Memory B cell (primary cell): Measurements from ENCODE around the gene MCTP2.

Source experiments
- ATAC-seq: fragments of 150-1000 bp; cut with Tn5 transposase; 2 replicates; pipeline ENCODE4 v1.10.0; 2021; ENCODE audit warnings: low read depth, mild to moderate bottlenecking, moderate library complexity
- DNase-seq, 2 donors: peaks; one replicate each; pipeline ENCODE4 v3.0.0; 2022; ENCODE audit warnings: low spot score in 2 of 2
- H3K27ac Mint-ChIP-seq: one replicate; pipeline ENCODE4 v1.8.0; 2022; ENCODE audit warnings: mild to moderate bottlenecking, moderate library complexity, mixed read lengths
- H3K27me3 Mint-ChIP-seq: one replicate; pipeline ENCODE4 v1.8.0; 2022; ENCODE audit warnings: mixed read lengths
- H3K36me3 Mint-ChIP-seq: one replicate; pipeline ENCODE4 v1.8.0; 2022; ENCODE audit warnings: mild to moderate bottlenecking, mixed read lengths
- H3K4me1 Mint-ChIP-seq: one replicate; pipeline ENCODE4 v1.8.0; 2022; ENCODE audit warnings: mixed read lengths
- H3K4me3 Mint-ChIP-seq: one replicate; pipeline ENCODE4 v1.8.0; 2022; ENCODE audit warnings: mild to moderate bottlenecking, moderate library complexity, mixed read lengths
- H3K9me3 Mint-ChIP-seq: one replicate; pipeline ENCODE4 v1.8.0; 2022; ENCODE audit warnings: mixed read lengths

Gene MCTP2

GRCh38 chr15:94286583-94286982 is 55.2 kb downstream of the MCTP2 start:
- no peak for ATAC-seq
- peak overlapping the region; percentile 11 for H3K4me3 Mint-ChIP-seq
- H3K9me3 Mint-ChIP-seq: peaks cover 3% of the 10 kb centered on the region
- H3K27me3 Mint-ChIP-seq: no peaks in the 10 kb centered on the region
- H3K27ac Mint-ChIP-seq: peak overlapping the region; percentile 89
- peaks cover 37% of the 10 kb centered on the region for H3K4me1 Mint-ChIP-seq
- no peak for DNase-seq
- H3K36me3 Mint-ChIP-seq: peaks cover 11% of the 10 kb centered on the region

GRCh38 chr15:94287794-94288246 is 56.5 kb downstream of the MCTP2 start:
- no peaks in the 10 kb centered on the region for H3K9me3 Mint-ChIP-seq
- peak; percentile 99 for ATAC-seq
- peak overlapping the region; percentile 83 for H3K4me3 Mint-ChIP-seq
- H3K36me3 Mint-ChIP-seq: peaks cover 2% of the 10 kb centered on the region
- DNase-seq: peak; percentile 55 to 70
- peak overlapping the region; percentile 89 for H3K27ac Mint-ChIP-seq
- peaks cover 35% of the 10 kb centered on the region for H3K4me1 Mint-ChIP-seq
- no peaks in the 10 kb centered on the region for H3K27me3 Mint-ChIP-seq

- no peak for ATAC-seq
- no peaks in the 10 kb centered on the region for H3K27me3 Mint-ChIP-seq
- H3K36me3 Mint-ChIP-seq: peaks cover 2% of the 10 kb centered on the region
- no peak overlapping the region for H3K4me3 Mint-ChIP-seq
- peak overlapping the region; percentile 75 for H3K27ac Mint-ChIP-seq
- DNase-seq: no peak
- no peaks in the 10 kb centered on the region for H3K9me3 Mint-ChIP-seq
- H3K4me1 Mint-ChIP-seq: peaks cover 34% of the 10 kb centered on the region
Observed at GRCh38 chr15:94290730-94291129, 59.4 kb downstream of the MCTP2 start.

- Mint-ChIP-seq H3K27ac (no peak overlapping the region), H3K9me3 (no peaks in the 10 kb centered on the region)
Observed at GRCh38 chr15:94293411-94294402, 62.3 kb downstream of the MCTP2 start.

GRCh38 chr15:94294556-94294955 is 63.2 kb downstream of the MCTP2 start:
- Mint-ChIP-seq H3K27me3 (no peaks in the 10 kb centered on the region), H3K27ac (no peak overlapping the region), H3K4me3 (no peak overlapping the region), H3K4me1 (peaks cover 22% of the 10 kb centered on the region), H3K36me3 (peaks cover 2% of the 10 kb centered on the region), H3K9me3 (no peaks in the 10 kb centered on the region)
- ATAC-seq (no peak), DNase-seq (no peak)

More at GRCh38 chr15:94293411-94294402, 62.3 kb downstream of the MCTP2 start:
- no peak overlapping the region for H3K4me3 Mint-ChIP-seq
- ATAC-seq: no peak
- peaks cover 27% of the 10 kb centered on the region for H3K4me1 Mint-ChIP-seq
- peaks cover 2% of the 10 kb centered on the region for H3K36me3 Mint-ChIP-seq
- no peak for DNase-seq
- no peaks in the 10 kb centered on the region for H3K27me3 Mint-ChIP-seq

GRCh38 chr15:94295275-94295674 is 63.9 kb downstream of the MCTP2 start:
- ATAC-seq: no peak
- H3K9me3 Mint-ChIP-seq: no peaks in the 10 kb centered on the region
- no peak overlapping the region for H3K4me3 Mint-ChIP-seq
- H3K27ac Mint-ChIP-seq: no peak overlapping the region
- no peaks in the 10 kb centered on the region for H3K27me3 Mint-ChIP-seq
- no peak for DNase-seq
- H3K36me3 Mint-ChIP-seq: peaks cover 2% of the 10 kb centered on the region
- peaks cover 22% of the 10 kb centered on the region for H3K4me1 Mint-ChIP-seq

- DNase-seq: no peak
- Mint-ChIP-seq H3K9me3 (no peaks in the 10 kb centered on the region), H3K27ac (peak overlapping the region; percentile 90), H3K4me3 (no peak overlapping the region), H3K4me1 (peaks cover 16% of the 10 kb centered on the region), H3K27me3 (no peaks in the 10 kb centered on the region), H3K36me3 (peaks cover 6% of the 10 kb centered on the region)
- ATAC-seq: no peak
Observed at GRCh38 chr15:94296717-94297116, 65.4 kb downstream of the MCTP2 start.

GRCh38 chr15:94297558-94297957 is 66.2 kb downstream of the MCTP2 start:
- Mint-ChIP-seq H3K27me3 (no peaks in the 10 kb centered on the region), H3K9me3 (no peaks in the 10 kb centered on the region), H3K4me1 (peaks cover 19% of the 10 kb centered on the region), H3K4me3 (peak overlapping the region; percentile 37), H3K36me3 (peaks cover 14% of the 10 kb centered on the region), H3K27ac (peak overlapping the region; percentile 90)
- DNase-seq: no peak
- ATAC-seq: peak; percentile 91

GRCh38 chr15:94298364-94298763 is 67.0 kb downstream of the MCTP2 start:
- peaks cover 20% of the 10 kb centered on the region for H3K36me3 Mint-ChIP-seq
- H3K9me3 Mint-ChIP-seq: peaks cover 2% of the 10 kb centered on the region
- H3K27me3 Mint-ChIP-seq: no peaks in the 10 kb centered on the region
- ATAC-seq: no peak
- H3K4me3 Mint-ChIP-seq: no peak overlapping the region
- peaks cover 23% of the 10 kb centered on the region for H3K4me1 Mint-ChIP-seq
- H3K27ac Mint-ChIP-seq: peak overlapping the region; percentile 90
- DNase-seq: no peak

- peaks cover 32% of the 10 kb centered on the region for H3K36me3 Mint-ChIP-seq
- ATAC-seq (no peak), DNase-seq (no peak)
- H3K4me1 Mint-ChIP-seq: peaks cover 30% of the 10 kb centered on the region
- H3K27me3 Mint-ChIP-seq: no peaks in the 10 kb centered on the region
- H3K4me3 Mint-ChIP-seq: no peak overlapping the region
- H3K27ac Mint-ChIP-seq: no peak overlapping the region
- H3K9me3 Mint-ChIP-seq: peaks cover 2% of the 10 kb centered on the region
Observed at GRCh38 chr15:94300612-94301011, 69.3 kb downstream of the MCTP2 start.

- no peak overlapping the region for H3K4me3 Mint-ChIP-seq
- H3K27me3 Mint-ChIP-seq: no peaks in the 10 kb centered on the region
- peaks cover 44% of the 10 kb centered on the region for H3K36me3 Mint-ChIP-seq
- no peak for ATAC-seq
- no peak overlapping the region for H3K27ac Mint-ChIP-seq
- H3K4me1 Mint-ChIP-seq: peaks cover 35% of the 10 kb centered on the region
- no peak for DNase-seq
- peaks cover 2% of the 10 kb centered on the region for H3K9me3 Mint-ChIP-seq
Observed at GRCh38 chr15:94305133-94305532, 73.8 kb downstream of the MCTP2 start.

GRCh38 chr15:94306700-94307650 is 75.6 kb downstream of the MCTP2 start:
- Mint-ChIP-seq H3K27me3 (no peaks in the 10 kb centered on the region), H3K27ac (peak overlapping the region; percentile 84), H3K4me1 (peaks cover 35% of the 10 kb centered on the region), H3K9me3 (peaks cover 2% of the 10 kb centered on the region), H3K36me3 (peaks cover 42% of the 10 kb centered on the region), H3K4me3 (no peak overlapping the region)
- peak; percentile 92 for ATAC-seq
- peak in 1 of 2 donors; percentile 32 for DNase-seq

GRCh38 chr15:94312946-94313345 is 81.6 kb downstream of the MCTP2 start:
- DNase-seq (no peak), ATAC-seq (no peak)
- H3K9me3 Mint-ChIP-seq: no peaks in the 10 kb centered on the region
- H3K4me3 Mint-ChIP-seq: no peak overlapping the region
- no peaks in the 10 kb centered on the region for H3K27me3 Mint-ChIP-seq
- no peaks in the 10 kb centered on the region for H3K4me1 Mint-ChIP-seq
- H3K36me3 Mint-ChIP-seq: peaks cover 32% of the 10 kb centered on the region
- H3K27ac Mint-ChIP-seq: no peak overlapping the region

GRCh38 chr15:94314639-94315038 is 83.3 kb downstream of the MCTP2 start:
- DNase-seq (no peak), ATAC-seq (no peak)
- no peaks in the 10 kb centered on the region for H3K4me1 Mint-ChIP-seq
- H3K27ac Mint-ChIP-seq: peak overlapping the region; percentile 5
- H3K36me3 Mint-ChIP-seq: peaks cover 40% of the 10 kb centered on the region
- no peaks in the 10 kb centered on the region for H3K9me3 Mint-ChIP-seq
- H3K27me3 Mint-ChIP-seq: no peaks in the 10 kb centered on the region
- no peak overlapping the region for H3K4me3 Mint-ChIP-seq
